Uterus (tissue), 4 donors: ENCODE data around the gene FES. TPM values are rescaled to one million over a fixed set of nuclear protein-coding genes. Genes with fewer than 3 reads are reported as not detected.

Experiments
- DNase-seq, 2 donors: peaks; one replicate each; pipeline ENCODE4 v3.0.0-alpha.2; 2019 to 2020
- H3K27ac ChIP-seq, 2 donors: fragments of 200-600 bp; sonication (generic); 1 replicate in 1 of 2; 2 replicates in 1 of 2; pipeline ENCODE4 v1.5.1; 2016 to 2018
- H3K27me3 ChIP-seq, 2 donors: fragments of 200-600 bp; sonication (generic); one replicate each; pipeline ENCODE4 v1.5.1; 2018 to 2019; ENCODE audit warnings: control low read depth in 1 of 2
- H3K36me3 ChIP-seq, 2 donors: fragments of 200-600 bp; sonication (generic); one replicate each; pipeline ENCODE4 v1.5.1; 2019; ENCODE audit warnings: control low read depth in 1 of 2
- H3K4me1 ChIP-seq, 2 donors: fragments of 200-600 bp; sonication (generic); one replicate each; pipeline ENCODE4 v1.5.1; 2018 to 2019; ENCODE audit warnings: control low read depth in 1 of 2
- H3K4me3 ChIP-seq, 2 donors: fragments of 200-600 bp; sonication (generic); 1 replicate in 1 of 2; 2 replicates in 1 of 2; pipeline ENCODE4 v1.5.1; 2018 to 2019; ENCODE audit warnings: mild to moderate bottlenecking in 1 of 2
- H3K9me3 ChIP-seq, 2 donors: fragments of 200-600 bp; sonication (generic); one replicate each; pipeline ENCODE4 v1.5.1; 2019; ENCODE audit warnings: control low read depth in 1 of 2
- POLR2A ChIP-seq, 2 donors: fragments of 450-650 bp; IDR thresholded peaks; one replicate each; pipeline ENCODE4 v1.6.1; 2016; ENCODE audit warnings: antibody characterized with exemption in 2 of 2, mild to moderate bottlenecking in 1 of 2, moderate library complexity in 1 of 2
- intact Hi-C: fragments of 100-400 bp; cut with DNase I; formaldehyde crosslinking; loops from one replicate; pipeline ENCODE4 v1.15.1; 2023; ENCODE audit warnings: low total_unique reads
- total RNA-seq, 4 donors: library from RNA; depleted of rRNA in 3 of 4; stranded (reverse); fragments of >200 nt in 3 of 4; gene quantifications; one replicate each; pipeline versions ENCODE4 v1.1.0 to v1.2.4, GENCODE V29; 2014 to 2023
- TF ChIP-seq, protein P1 (sequence below), 4 experiments: fragments of 200-600 bp in 2 of 4; fragments of 450-650 bp in 2 of 4; sonication (generic) in 2 of 4; IDR thresholded peaks; one replicate each; pipeline ENCODE4 v1.5.1; 2016 to 2019; ENCODE audit warnings: antibody characterized with exemption in 4 of 4, mild to moderate bottlenecking in 2 of 4, moderate library complexity in 1 of 4
- donor health status: DM: yes; HTN: yes; CAD: no.

The FES gene
- total RNA-seq, 4 donors from 2014 or later: 4.4 to 968 (median 60.1) TPM

DNA sequence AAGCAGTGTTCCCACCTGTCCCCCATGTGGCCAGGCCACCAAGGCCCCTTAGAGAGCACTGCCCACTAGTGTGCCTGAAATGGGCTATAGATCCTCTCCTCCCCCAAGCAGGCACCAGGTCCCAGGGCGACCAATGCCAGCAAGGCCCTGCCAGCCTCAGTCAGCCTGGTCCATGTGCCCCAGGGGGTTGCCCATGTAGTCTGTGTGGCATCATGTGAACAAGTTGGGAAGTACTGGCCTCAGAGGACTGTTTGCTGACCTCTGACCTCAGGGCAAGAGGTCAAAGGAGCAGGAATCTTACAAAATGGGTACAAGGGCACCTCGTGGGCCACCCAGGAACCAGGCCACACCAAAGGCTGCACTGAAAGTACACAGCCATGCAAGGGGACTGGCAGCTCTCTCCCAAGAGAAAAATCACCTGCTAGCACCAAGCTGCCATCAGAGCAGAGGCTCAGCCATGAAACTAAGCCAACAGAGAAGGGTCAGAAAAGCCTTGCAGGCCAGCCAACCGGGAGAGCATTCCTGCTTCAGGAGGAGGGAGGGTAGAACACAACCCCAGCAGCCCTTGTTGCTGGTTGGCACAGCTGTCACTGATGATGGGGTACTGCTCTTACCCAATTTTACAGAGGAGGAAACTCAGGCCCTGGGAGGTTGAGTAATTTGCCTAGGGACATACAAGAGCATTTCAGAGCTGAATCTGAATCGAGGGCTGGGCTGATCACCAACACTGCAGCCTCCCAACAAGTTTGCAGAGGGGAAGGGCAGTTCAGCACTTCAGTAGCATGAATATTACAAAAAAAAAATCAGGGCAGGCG lies 21.1 kb upstream of the FES start:
- TF ChIP-seq, protein P1, sequence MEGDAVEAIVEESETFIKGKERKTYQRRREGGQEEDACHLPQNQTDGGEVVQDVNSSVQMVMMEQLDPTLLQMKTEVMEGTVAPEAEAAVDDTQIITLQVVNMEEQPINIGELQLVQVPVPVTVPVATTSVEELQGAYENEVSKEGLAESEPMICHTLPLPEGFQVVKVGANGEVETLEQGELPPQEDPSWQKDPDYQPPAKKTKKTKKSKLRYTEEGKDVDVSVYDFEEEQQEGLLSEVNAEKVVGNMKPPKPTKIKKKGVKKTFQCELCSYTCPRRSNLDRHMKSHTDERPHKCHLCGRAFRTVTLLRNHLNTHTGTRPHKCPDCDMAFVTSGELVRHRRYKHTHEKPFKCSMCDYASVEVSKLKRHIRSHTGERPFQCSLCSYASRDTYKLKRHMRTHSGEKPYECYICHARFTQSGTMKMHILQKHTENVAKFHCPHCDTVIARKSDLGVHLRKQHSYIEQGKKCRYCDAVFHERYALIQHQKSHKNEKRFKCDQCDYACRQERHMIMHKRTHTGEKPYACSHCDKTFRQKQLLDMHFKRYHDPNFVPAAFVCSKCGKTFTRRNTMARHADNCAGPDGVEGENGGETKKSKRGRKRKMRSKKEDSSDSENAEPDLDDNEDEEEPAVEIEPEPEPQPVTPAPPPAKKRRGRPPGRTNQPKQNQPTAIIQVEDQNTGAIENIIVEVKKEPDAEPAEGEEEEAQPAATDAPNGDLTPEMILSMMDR (IDR thresholded peaks at IDR 0.05): no peak
- TF ChIP-seq POLR2A (IDR thresholded peaks at IDR 0.05): no peak
- Histone ChIP-seq H3K27ac (no peak overlapping the region), H3K4me3 (no peak overlapping the region), H3K36me3 (no peaks in the 10 kb centered on the region), H3K9me3 (no peaks in the 10 kb centered on the region), H3K27me3 (no peaks in the 10 kb centered on the region), H3K4me1 (no peaks in the 10 kb centered on the region)
- no peak for DNase-seq
- intact Hi-C loops: no loop called here

DNA sequence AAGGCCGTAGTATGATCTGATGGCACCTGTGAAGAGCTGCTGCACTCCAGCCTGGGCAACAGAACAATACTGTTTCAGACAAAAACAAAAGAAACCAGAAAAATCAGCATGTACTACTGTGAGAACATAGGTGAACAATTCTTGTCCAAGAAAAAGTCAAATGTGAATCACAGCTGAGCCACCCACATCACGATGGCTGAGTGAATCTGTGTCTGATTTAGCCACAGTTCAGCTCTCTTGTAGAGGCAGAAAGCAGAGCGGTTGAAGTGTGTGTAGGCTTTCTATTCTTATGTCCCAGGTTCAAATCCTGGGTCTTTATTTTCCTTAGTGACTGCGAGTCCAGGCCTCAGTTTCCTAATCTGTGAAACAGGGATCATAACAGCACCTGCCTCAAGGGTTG lies 20.3 kb upstream of the FES start:
- no peak for DNase-seq
- Histone ChIP-seq H3K36me3 (no peaks in the 10 kb centered on the region), H3K4me3 (no peak overlapping the region), H3K27me3 (no peaks in the 10 kb centered on the region), H3K9me3 (no peaks in the 10 kb centered on the region), H3K27ac (no peak overlapping the region), H3K4me1 (no peaks in the 10 kb centered on the region)
- intact Hi-C loops: no loop called here
- TF ChIP-seq, protein P1 (IDR thresholded peaks at IDR 0.05): no peak
- no peak for TF ChIP-seq POLR2A (IDR thresholded peaks at IDR 0.05)

DNA sequence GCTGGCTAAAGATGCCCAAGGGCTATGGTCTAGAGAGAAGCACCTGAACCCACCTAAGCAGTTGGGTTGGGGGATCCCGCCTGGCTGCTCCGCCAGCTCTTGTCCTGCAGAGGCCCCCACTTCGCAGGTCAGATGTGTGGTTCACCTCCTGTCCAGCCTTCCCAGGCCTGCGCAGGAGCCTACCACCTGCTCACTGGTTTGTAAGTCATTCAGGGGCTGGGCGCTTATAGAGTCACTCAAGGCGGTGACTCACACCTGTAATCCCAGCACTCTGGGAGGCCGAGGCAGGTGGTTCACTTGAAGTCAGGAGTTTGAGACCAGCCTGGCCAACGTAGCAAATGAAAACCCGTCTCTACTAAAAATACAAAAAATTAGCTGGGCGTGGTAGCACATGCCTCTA lies 19.8 kb upstream of the FES start:
- H3K4me3 ChIP-seq: no peak overlapping the region
- TF ChIP-seq POLR2A (IDR thresholded peaks at IDR 0.05): no peak
- TF ChIP-seq, protein P1 (IDR thresholded peaks at IDR 0.05): no peak
- intact Hi-C loops: no loop called here
- no peaks in the 10 kb centered on the region for H3K36me3 ChIP-seq
- H3K4me1 ChIP-seq: no peaks in the 10 kb centered on the region
- H3K27me3 ChIP-seq: no peaks in the 10 kb centered on the region
- no peaks in the 10 kb centered on the region for H3K9me3 ChIP-seq
- no peak for DNase-seq
- no peak overlapping the region for H3K27ac ChIP-seq

DNA sequence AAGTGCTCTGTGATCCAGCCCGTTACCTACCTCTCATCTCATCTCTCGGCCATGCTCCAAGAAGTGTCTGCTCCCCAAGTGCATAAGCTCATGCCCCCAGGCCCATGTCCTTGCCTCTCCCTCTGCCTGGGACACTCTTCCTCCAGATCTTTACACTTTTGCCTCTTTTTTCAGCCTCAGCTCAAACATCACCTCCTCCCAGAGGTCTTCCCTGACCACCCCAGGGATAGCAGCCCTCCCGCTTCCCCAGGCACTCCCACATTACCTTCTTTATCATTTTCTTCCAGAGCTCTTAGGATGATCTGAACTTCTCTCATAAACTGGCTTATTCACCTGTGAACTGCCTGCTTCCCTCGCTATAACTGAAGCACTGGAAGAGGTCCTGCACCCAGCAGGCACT lies 18.6 kb upstream of the FES start:
- DNase-seq: no peak
- intact Hi-C loops: no loop called here
- TF ChIP-seq POLR2A (IDR thresholded peaks at IDR 0.05): no peak
- TF ChIP-seq, protein P1 (IDR thresholded peaks at IDR 0.05): no peak
- Histone ChIP-seq H3K36me3 (no peaks in the 10 kb centered on the region), H3K9me3 (no peaks in the 10 kb centered on the region), H3K4me3 (no peak overlapping the region), H3K4me1 (peaks cover 0 to 3% of the 10 kb centered on the region in 2 donors), H3K27me3 (no peaks in the 10 kb centered on the region), H3K27ac (no peak overlapping the region)

DNA sequence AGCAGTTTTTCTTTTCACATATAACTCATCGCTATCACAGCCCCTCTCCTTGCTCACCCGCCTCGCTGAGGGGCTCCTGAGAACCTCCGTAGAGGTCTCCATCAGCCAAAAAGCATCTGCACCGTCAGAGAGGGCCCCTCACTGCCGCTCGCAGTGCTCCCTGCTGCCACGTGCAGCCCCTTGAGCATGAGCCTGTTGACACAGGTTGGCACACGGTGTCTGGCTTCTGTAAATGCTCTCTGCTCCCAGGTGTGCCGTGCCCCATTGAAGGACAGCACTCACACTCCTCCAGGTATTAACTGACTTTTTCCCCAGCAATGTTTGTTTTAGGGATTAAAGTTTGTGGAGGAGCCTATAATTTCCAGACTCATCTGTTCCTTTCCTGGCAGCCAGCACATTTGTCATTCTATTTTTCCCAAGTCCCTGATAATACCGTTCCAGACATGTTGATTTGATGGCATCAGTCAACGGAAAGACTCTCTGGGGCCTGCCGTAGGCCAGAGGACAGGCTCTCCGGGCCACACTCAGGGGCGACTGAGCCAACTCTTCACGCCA lies 18.1 kb upstream of the FES start:
- Histone ChIP-seq H3K27ac (no peak overlapping the region), H3K4me1 (peaks cover 0 to 5% of the 10 kb centered on the region in 2 donors), H3K27me3 (no peaks in the 10 kb centered on the region), H3K36me3 (no peaks in the 10 kb centered on the region), H3K4me3 (no peak overlapping the region), H3K9me3 (no peaks in the 10 kb centered on the region)
- TF ChIP-seq POLR2A (IDR thresholded peaks at IDR 0.05): no peak
- TF ChIP-seq, protein P1 (IDR thresholded peaks at IDR 0.05): no peak
- DNase-seq: no peak
- intact Hi-C loops: no loop called here
